CD4-positive, alpha-beta T cell treated with Interleukin-6 at 100 ng/mL for 8 hours (primary cell): Measurements from ENCODE around the gene TMEM144.

Experiments
- DNase-seq: peaks from one replicate; pipeline ENCODE4 v3.0.0-alpha.2; 2020; ENCODE audit warnings: mixed read lengths, low spot score

Gene TMEM144

DNA sequence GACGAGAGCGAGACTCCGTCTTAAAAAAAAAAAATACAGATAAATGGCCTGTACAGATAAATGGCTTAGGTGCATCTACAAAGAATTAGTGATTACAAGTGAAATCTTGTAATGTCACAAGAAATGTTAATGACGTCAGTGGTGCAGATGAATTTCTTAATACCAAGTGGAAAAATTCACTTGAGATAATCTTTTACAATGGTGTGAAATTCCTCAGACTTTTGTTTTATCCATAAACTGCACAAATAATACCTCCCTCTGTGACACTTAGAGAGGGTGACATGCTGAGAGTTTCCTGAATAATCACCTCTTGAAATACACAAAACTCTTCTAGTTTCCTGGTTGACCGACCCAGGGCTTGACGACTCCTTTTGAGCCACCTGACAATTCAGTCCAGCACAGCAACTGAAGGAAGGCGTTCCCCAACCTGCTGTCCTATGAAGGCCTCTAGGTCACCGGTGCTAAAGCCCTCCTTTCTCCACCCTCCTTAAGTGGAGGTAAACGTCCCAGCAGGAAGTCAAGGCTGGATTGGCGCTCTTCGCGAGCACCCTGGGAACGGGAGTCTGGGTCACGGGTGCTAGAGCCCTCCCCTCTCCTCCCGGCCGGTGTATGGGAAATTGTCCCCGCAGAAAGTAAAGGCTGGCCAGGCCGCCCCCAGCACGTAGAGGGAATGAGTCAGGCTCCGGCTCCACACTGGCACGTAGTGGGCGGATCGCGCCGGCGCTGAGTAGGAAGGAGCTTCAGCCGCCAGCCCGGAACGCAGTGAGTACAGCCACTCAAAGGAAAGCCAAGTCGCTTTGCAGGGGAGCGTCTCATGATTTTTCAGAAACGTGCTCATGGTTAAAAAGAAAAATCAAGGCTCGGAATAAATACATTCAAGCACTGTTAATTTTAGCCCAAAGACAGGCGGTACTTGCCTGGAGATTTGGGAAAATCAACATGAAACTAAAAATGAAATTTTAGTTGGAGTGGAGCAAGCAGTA, at the start of gene TMEM144:
TSS of gene TMEM144 (plus strand) at position 662 of the 983 bp plus-strand sequence. CDS start 2,182 bp downstream, outside the sequence.
- no peak for DNase-seq

- DNase-seq: no peak
Measured at GRCh38 chr4:158161551-158162354, 48.5 kb upstream of the TMEM144 start.

DNA sequence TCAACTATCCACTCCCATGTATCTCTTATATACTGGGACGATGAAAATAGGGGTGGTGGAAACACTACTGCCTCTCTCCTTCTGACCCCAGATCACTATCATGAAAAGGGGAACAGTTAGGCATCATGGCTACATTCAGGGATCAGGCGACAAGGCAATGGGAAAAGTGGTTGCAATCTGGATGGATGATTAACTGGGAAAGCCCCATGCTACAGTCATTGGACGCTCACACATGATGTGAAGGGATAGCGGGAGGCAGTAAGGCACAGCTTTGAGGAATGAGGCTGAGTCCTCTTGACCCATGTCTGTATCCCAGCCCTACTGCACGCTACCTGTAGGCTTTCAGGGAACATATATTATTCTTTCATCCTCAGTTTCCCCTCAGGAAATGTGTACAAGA, 47.7 kb upstream of the TMEM144 start:
- no peak for DNase-seq

DNA sequence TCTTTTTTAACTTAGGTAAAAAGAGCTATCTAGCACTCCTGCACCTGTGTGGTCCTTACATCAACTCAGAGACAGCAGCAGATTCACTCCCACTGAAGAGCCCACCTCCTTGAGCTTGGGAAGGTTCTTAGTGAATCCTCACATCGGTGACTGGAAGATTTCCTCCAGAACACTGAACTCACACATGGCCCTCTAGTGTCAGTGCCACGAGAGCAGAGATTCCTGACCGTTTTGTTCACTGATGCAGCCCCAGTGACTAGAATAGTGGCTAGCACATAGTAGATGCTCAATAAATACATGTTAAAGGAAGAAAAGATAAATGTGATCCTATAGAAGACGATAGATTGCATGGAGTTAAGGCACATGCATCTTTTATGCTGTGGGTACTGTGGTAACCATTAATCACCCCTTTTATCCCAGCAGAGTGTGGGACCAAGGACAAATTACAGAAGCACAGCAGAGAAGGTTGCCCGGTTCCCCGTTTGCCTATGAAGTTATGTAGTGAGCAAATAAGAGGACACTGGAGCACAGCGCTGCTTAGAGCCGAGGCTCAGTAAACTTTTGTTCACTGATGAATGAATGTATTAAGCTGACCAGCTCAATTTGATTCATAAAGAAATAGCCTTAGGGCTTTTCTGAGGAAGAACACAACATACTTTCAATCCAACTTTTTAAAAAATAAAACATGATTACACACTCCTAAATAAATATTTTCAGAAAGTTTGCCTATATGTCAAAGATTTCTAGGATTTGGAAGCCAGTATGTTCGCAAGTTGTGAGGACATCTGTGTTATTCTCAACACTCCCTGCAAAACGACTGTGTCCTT, 46.1 kb upstream of the TMEM144 start:
- no peak for DNase-seq

- DNase-seq: no peak
Measured at GRCh38 chr4:158164768-158165213, 45.5 kb upstream of the TMEM144 start.

DNA sequence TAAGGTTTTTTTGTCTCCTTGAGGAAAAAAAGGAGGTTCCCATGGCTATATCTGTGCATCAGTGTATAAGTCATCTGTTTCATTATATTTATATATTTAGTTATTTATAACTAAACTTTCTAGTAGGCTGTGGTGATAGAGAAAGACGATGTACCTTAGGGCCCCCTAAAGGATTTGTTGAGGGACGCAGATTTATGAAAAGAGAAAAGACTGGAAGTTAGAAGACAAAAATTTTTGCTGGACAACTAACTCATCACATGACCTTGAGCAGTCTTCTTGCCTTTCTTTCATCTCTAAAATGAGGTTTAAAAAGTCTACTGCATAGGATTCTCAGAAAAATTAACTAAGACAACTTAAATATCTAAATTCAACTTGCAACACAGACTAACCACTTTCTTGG, 43.6 kb upstream of the TMEM144 start:
- no peak for DNase-seq

- no peak for DNase-seq
Measured at GRCh38 chr4:158168606-158169005, 41.7 kb upstream of the TMEM144 start.

GRCh38 chr4:158169506-158169905, 40.8 kb upstream of the TMEM144 start:
- DNase-seq: no peak

DNA sequence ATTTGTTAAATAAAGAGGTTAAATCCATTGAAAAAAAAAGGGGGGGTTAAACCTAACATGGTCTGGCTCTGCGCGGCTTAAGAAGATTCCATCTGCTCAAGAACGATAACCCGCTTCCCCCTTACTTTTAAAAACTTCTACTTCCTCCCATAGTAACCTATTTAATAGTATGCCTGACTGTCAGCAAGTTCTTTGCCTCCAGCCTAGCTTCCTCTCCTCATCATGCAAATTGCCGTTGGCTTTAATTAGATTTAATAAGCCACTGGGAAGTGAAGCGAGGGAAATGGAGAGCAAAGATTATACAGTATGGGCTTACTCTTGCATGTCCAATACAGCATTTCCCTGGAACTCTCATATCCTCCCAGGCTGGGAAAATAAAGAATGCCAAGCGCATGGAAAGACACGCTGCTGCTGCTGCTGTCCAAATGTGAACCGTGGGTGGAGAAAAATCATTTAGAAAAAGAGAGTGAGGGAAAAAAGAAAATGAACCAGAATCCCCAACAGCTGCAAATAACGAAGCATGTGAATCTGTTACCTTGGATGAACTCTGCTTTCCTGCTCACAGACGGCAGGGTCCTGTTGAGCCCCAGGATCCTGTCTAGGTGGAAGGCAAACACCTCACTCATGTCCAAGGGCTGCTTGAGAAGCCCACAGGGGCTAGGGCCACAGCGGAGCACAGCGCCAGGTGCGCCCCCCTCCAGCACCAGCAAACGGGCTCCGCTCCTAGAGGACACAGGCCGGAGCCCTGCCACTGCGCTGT, 40.2 kb upstream of the TMEM144 start:
- DNase-seq: no peak

DNA sequence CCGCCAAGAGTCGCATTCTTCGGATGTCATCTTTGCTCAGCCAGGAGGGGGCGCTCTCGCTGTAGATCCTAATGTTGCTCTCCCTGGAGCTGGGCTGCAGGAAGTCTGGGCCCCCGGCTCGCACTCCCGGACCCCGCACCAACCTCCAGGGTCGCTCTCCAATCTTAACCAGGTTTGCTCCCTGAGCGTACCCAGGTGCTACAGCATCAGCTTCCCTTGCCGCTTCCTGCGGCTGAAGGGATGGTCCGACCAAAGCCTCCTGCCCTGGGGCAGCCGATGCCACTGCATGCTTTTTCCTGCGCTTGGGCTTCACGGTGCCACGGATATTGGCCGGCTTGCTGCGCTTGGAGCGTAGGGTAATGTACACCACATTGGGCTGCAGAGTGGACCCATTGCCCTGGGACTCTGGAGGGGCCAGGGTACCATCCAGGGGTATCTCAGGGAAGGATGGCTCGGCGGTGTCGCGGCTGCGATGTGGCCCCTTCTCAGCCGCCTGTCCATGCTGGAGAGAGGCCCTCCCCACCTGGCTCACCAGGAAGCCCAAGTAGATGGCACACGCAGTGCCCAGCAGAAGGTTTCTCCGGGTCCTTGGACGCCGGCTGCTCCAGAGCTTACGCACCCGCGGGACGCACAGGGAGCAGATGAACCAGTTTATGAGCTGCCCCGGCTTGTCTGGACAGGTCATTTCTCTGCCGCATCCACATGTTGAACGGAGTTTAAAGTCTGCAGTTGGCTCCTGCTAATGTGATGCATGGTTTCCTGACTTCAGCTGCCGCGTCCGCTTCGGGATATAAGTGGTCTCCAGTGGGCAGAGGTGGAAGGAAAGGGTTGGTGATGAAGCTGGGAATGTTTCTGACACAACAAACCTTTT, 39.4 kb upstream of the TMEM144 start:
- no peak for DNase-seq

GRCh38 chr4:158172261-158173258, 37.7 kb upstream of the TMEM144 start, which contains the start of gene GASK1B:
GASK1B (minus strand) TSS chr4:158173025; CDS start chr4:158171375, 1,650 bp downstream.
- DNase-seq: no peak

DNA sequence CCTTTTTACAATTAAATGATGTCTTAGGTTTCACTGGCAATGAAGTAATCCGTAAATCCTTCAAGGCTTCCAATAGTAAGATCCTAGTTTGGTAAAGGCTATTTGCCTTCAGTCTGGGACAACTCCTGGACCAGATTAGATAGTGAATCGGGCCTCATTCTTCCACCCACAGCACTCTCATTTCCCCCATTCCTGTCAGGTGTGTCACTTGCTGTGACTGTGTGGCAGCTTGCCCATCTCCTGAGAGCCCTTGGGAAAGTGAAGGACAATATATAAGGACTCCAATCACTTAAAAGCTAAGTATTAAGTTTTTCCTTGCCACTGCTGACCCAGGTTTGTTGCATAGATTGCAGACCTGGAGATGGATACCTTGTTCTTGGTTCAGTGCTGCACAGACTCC, 34.2 kb upstream of the TMEM144 start:
- no peak for DNase-seq

- no peak for DNase-seq
Measured at GRCh38 chr4:158176776-158177175, 33.5 kb upstream of the TMEM144 start.

- no peak for DNase-seq
Measured at GRCh38 chr4:158179465-158179864, 30.8 kb upstream of the TMEM144 start.

DNA sequence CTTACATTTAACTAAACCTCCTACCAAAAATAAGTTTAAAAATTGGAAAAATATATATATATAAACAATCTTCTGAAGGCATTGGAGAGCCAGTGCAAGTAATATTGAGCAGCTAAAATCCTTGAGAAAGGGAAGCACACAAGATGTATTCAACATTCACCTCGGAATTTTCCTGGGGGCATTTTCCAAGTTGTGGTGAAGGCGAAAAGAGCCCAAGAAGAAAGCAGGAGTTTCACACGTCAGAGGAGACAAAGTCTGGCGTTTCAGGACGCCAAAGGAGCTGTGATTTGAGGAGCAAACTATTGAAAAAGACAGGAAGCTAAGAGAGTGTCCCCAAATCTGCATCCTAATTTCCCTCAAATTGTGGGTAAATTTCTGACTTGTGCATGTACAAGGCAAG, 28.4 kb upstream of the TMEM144 start:
- no peak for DNase-seq

DNA sequence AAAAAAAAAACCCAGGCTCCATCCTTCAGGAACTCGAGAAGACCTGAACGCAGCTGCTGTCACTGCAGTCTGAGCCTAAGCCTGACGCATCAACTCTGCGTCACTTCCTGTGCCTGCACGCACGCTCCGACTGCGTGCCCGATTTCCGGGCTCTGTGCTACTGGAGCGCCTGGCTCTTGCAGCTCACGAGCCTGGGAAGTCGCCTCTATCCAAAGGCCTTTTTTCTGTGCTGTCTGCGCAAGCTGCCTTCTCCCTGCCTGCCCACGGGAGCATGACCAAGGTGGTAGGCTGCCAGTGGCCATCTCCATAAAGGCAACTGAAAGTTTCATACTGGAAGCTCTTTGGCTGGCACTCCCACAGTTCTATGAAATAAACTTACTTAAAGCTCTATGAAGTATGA, 27.6 kb upstream of the TMEM144 start:
- DNase-seq: no peak

DNA sequence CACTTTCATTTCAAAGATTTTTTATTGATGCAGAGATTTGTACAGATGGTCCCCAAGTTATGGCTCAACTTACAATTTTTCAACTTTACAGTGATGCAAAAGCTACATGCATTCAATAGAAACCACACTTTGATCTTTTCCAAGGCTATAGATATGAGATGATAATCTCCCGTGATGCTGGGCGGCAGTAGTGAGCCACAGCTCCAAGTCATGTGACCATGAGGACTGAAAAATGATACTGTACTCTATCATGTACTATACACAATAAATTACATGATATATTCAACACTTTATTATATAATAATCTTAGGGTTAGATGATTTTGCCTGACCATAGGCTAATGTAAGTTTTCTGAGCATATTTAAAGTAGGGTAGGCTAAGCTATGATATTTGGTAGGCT, 23.5 kb upstream of the TMEM144 start:
- DNase-seq: no peak

DNA sequence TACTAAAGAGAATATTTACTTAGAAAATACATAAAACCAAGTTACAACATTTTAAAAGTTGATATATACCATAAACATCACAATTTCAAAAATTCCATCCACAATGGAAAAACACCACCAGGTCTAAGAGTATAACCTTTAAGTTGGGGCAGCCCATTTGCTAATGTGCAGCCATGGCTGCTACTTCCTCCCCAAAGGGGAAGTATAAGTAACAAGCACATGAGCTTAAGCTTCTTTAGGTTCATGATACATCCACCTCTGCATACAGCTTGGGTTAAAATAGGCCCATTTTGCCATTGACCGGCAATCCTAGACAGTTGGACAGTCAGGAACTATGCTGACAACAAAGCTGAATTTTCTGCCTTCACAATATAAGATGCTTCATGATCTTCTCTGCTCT, 20.9 kb upstream of the TMEM144 start:
- DNase-seq: no peak

- no peak for DNase-seq
Measured at GRCh38 chr4:158190718-158191117, 19.6 kb upstream of the TMEM144 start.
